Measurements from ENCODE around the gene RBM8A.

RBM8A gene

GRCh38 chr1:145927916-145928643, 796 bp upstream of the RBM8A start:
- peak overlapping the region; percentile 92 for H3K27ac ChIP-seq
- TF ChIP-seq ZFX (IDR thresholded peaks at IDR 0.05; ENCODE audit: borderline replicate concordance) (no peak), CTCF (IDR thresholded peaks at IDR 0.05) (no peak)

GRCh38 chr1:145926686-145927062, 610 bp downstream of the RBM8A start:
- TF ChIP-seq ZFX (IDR thresholded peaks at IDR 0.05; ENCODE audit: borderline replicate concordance) (no peak), CTCF (IDR thresholded peaks at IDR 0.05) (no peak)
- peak overlapping the region; percentile 92 for H3K27ac ChIP-seq

GRCh38 chr1:145922266-145922665, 5.0 kb downstream of the RBM8A start:
- TF ChIP-seq CTCF (IDR thresholded peaks at IDR 0.05) (no peak), ZFX (IDR thresholded peaks at IDR 0.05; ENCODE audit: borderline replicate concordance) (no peak)
- peak overlapping the region; percentile 25 for H3K27ac ChIP-seq

- peak overlapping the region; percentile 96 for H3K27ac ChIP-seq
These were observed 7.0 kb downstream of the RBM8A start for GRCh38 chr1:145920297-145920696.

GRCh38 chr1:145918992-145919939, 8.0 kb downstream of the RBM8A start:
- TF ChIP-seq CTCF (IDR thresholded peaks at IDR 0.05), result no peak
- no peak for TF ChIP-seq ZFX (IDR thresholded peaks at IDR 0.05; ENCODE audit: borderline replicate concordance)
- peak overlapping the region; percentile 96 for H3K27ac ChIP-seq

GRCh38 chr1:145918144-145918991, 8.9 kb downstream of the RBM8A start, which contains the start of gene PEX11B:
PEX11B (minus strand) TSS chr1:145918717; CDS start chr1:145918688, 29 bp downstream.
- TF ChIP-seq ZFX (IDR thresholded peaks at IDR 0.05; ENCODE audit: borderline replicate concordance) (no peak), CTCF (IDR thresholded peaks at IDR 0.05) (no peak)
- peak within 1 kb of the TSS; percentile 96 for H3K27ac ChIP-seq

- H3K27ac ChIP-seq, result peak overlapping the region; percentile 96
- TF ChIP-seq CTCF (IDR thresholded peaks at IDR 0.05) (no peak), ZFX (IDR thresholded peaks at IDR 0.05; ENCODE audit: borderline replicate concordance) (no peak)
These were observed 9.7 kb downstream of the RBM8A start for GRCh38 chr1:145917595-145917994.
